Stomach (tissue), 9 donors: ENCODE measurements around the gene PKLR. TPM values are rescaled to one million over a fixed set of nuclear protein-coding genes. Genes with fewer than 3 reads are reported as not detected.

ENCODE experiments used
- DNase-seq, 2 donors: peaks; one replicate each; pipeline versions ENCODE4 v3.0.0 to v3.0.0-alpha.2; 2013 to 2019
- H3K27ac ChIP-seq, 5 donors: fragments of 200-600 bp in 4 of 5; sonication (generic) in 4 of 5; one replicate each; pipeline ENCODE4 v1.5.1; 2013 to 2019; ENCODE audit warnings: mild to moderate bottlenecking in 1 of 5, moderate library complexity in 1 of 5
- H3K27me3 ChIP-seq, 3 donors: fragments of 200-600 bp; sonication (generic); one replicate each; pipeline ENCODE4 v1.5.1; 2017 to 2019; ENCODE audit warnings: mixed run types in 1 of 3
- H3K36me3 ChIP-seq, 4 donors: fragments of 200-600 bp; sonication (generic); 1 replicate in 3 of 4; 2 replicates in 1 of 4; pipeline ENCODE4 v1.5.1; 2016 to 2019
- H3K4me1 ChIP-seq, 4 donors: fragments of 200-600 bp; sonication (generic); one replicate each; pipeline ENCODE4 v1.5.1; 2016 to 2019
- H3K4me3 ChIP-seq, 4 donors: fragments of 200-600 bp; sonication (generic) in 3 of 4; one replicate each; pipeline ENCODE4 v1.5.1; 2016 to 2019; ENCODE audit warnings: mild to moderate bottlenecking in 1 of 4
- H3K9me3 ChIP-seq, 4 donors: fragments of 200-600 bp; sonication (generic); one replicate each; pipeline ENCODE4 v1.5.1; 2016 to 2019
- EP300 ChIP-seq: sonication (generic); formaldehyde crosslinking; IDR thresholded peaks from one replicate; pipeline ENCODE4 v1.6.1; 2017; ENCODE audit warnings: antibody characterized with exemption
- POLR2A ChIP-seq, 4 donors: fragments of 450-650 bp; IDR thresholded peaks; one replicate each; pipeline ENCODE4 v1.6.1; 2016; ENCODE audit warnings: antibody characterized with exemption in 4 of 4, control low read depth in 2 of 4, mild to moderate bottlenecking in 1 of 4, moderate library complexity in 1 of 4
- POLR2AphosphoS5 ChIP-seq, 3 donors: sonication (generic); formaldehyde crosslinking; IDR thresholded peaks; one replicate each; pipeline ENCODE4 v1.6.1; 2016; ENCODE audit warnings: antibody characterized with exemption in 3 of 3
- WGBS, 5 donors: extraction: QIAGEN DNeasy Blood & Tissue Kit in 3 of 5; methylation state at CpG; one replicate each; pipeline versions ENCODE4 v1.1.5 to v1.1.7; 2013 to 2018; 5-methylcytosine and 5-hydroxymethylcytosine counted together
- intact Hi-C: fragments of 100-400 bp; cut with DNase I; formaldehyde crosslinking; loops from one replicate; pipeline ENCODE4 v1.15.1; 2023; ENCODE audit warnings: low total_unique reads
- polyA plus RNA-seq, 3 donors: library from polyadenylated mRNA; stranded (reverse); fragments of 200-250 nt; gene quantifications; one replicate each; pipeline ENCODE4 v1.2.3, GENCODE V29; 2013
- total RNA-seq, 5 donors: library from RNA; depleted of rRNA; stranded (reverse); fragments of >200 nt; gene quantifications; one replicate each; pipeline versions ENCODE4 v1.1.0 to v1.2.3, GENCODE V29; 2014 to 2016
- TF ChIP-seq, protein P1 (sequence below), 7 experiments: fragments of 450-650 bp in 4 of 7; fragments of 200-600 bp in 3 of 7; sonication (generic) in 3 of 7; IDR thresholded peaks; one replicate each; pipeline ENCODE4 v1.5.1; 2016 to 2019; ENCODE audit warnings: antibody characterized with exemption in 7 of 7, control low read depth in 2 of 7, mild to moderate bottlenecking in 1 of 7
- donor health status: healthy with polysubstance abuse.
- donor health status: Bipolar disorder and iron deficiency.
- donor health status: healthy.

The PKLR gene
- total and polyA plus RNA-seq, 8 donors = 4.6 TPM; not detected in 7

- H3K4me1 ChIP-seq = peaks cover 7 to 24% (median 18%) of the 10 kb centered on the region in 4 donors
- H3K9me3 ChIP-seq = no peaks in the 10 kb centered on the region
- no peak for DNase-seq
- no peaks in the 10 kb centered on the region for H3K27me3 ChIP-seq
- intact Hi-C loops = no loop called here
- no peak overlapping the region for H3K27ac ChIP-seq
- no peak overlapping the region for H3K4me3 ChIP-seq
- peaks cover 0 to 16% (median 3%) of the 10 kb centered on the region in 4 donors for H3K36me3 ChIP-seq
- TF ChIP-seq POLR2A (IDR thresholded peaks at IDR 0.05) (no peak), EP300 (no peak), POLR2AphosphoS5 (IDR thresholded peaks at IDR 0.05) (no peak)
- TF ChIP-seq, protein P1, sequence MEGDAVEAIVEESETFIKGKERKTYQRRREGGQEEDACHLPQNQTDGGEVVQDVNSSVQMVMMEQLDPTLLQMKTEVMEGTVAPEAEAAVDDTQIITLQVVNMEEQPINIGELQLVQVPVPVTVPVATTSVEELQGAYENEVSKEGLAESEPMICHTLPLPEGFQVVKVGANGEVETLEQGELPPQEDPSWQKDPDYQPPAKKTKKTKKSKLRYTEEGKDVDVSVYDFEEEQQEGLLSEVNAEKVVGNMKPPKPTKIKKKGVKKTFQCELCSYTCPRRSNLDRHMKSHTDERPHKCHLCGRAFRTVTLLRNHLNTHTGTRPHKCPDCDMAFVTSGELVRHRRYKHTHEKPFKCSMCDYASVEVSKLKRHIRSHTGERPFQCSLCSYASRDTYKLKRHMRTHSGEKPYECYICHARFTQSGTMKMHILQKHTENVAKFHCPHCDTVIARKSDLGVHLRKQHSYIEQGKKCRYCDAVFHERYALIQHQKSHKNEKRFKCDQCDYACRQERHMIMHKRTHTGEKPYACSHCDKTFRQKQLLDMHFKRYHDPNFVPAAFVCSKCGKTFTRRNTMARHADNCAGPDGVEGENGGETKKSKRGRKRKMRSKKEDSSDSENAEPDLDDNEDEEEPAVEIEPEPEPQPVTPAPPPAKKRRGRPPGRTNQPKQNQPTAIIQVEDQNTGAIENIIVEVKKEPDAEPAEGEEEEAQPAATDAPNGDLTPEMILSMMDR (IDR thresholded peaks at IDR 0.05) = no peak
- WGBS, 5 donors = 77 to 90% (median 87%) methylated on average over 2 of the region's 2 CpGs
Observed at GRCh38 chr1:155279268-155279667, 22.0 kb downstream of the PKLR start.

DNA sequence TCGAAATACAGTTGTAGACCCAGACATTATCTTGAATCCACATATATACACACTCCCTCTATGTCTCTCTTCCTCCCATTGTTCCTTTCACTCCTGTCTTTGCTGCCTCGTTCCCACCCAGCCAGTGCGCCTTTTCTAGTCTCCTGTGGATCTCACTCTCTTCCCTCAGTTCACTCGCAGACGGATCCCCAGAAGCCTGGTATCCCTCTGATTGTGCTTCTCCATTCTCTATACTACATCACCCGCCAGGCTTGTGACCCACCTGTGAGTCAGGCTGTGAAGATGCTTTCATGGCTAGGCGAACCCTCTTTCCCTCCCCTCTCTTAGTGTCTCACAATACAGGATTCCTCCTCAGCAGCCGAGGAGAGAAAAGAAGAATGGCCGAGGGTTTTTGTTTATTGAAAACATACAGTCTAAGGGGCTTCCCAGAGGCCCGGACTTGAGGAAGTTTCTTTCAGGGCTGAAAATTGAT lies 22.5 kb downstream of the PKLR start:
- no peaks in the 10 kb centered on the region for H3K9me3 ChIP-seq
- H3K4me3 ChIP-seq = peak overlapping the region in 2 of 4 donors; percentile 81 to 93
- H3K36me3 ChIP-seq = peaks cover 0 to 12% (median 2%) of the 10 kb centered on the region in 4 donors
- WGBS, 5 donors = 53 to 63% (median 60%) methylated on average over 10 of the region's 10 CpGs
- H3K27me3 ChIP-seq = no peaks in the 10 kb centered on the region
- peaks cover 11 to 28% (median 22%) of the 10 kb centered on the region in 4 donors for H3K4me1 ChIP-seq
- no peak for DNase-seq
- no peak for TF ChIP-seq EP300
- TF ChIP-seq, protein P1 (IDR thresholded peaks at IDR 0.05) = peak in 1 of 7 experiments; percentile 5
- intact Hi-C loops = no loop called here
- no peak overlapping the region for H3K27ac ChIP-seq

GRCh38 chr1:155277902-155278688 lies 23.1 kb downstream of the PKLR start:
- peak; percentile 52 to 87 for DNase-seq
- Histone ChIP-seq H3K4me3 (peak overlapping the region; percentile 73 to 93 (median 82)), H3K27ac (peak overlapping the region; percentile 61 to 83 (median 72)), H3K36me3 (peaks cover 0 to 10% (median 2%) of the 10 kb centered on the region in 4 donors), H3K27me3 (no peaks in the 10 kb centered on the region), H3K4me1 (peaks cover 11 to 30% (median 25%) of the 10 kb centered on the region in 4 donors), H3K9me3 (no peaks in the 10 kb centered on the region)
- WGBS, 5 donors = 0 to 2% (median 1%) methylated on average over 25 to 29 of the region's 29 CpGs
- TF ChIP-seq POLR2AphosphoS5 (IDR thresholded peaks at IDR 0.05) (no peak), POLR2A (IDR thresholded peaks at IDR 0.05) (no peak)
- TF ChIP-seq, protein P1 (IDR thresholded peaks at IDR 0.05) = peak in 2 of 7 experiments; percentile 9 to 27
- intact Hi-C loops = no loop called here

DNA sequence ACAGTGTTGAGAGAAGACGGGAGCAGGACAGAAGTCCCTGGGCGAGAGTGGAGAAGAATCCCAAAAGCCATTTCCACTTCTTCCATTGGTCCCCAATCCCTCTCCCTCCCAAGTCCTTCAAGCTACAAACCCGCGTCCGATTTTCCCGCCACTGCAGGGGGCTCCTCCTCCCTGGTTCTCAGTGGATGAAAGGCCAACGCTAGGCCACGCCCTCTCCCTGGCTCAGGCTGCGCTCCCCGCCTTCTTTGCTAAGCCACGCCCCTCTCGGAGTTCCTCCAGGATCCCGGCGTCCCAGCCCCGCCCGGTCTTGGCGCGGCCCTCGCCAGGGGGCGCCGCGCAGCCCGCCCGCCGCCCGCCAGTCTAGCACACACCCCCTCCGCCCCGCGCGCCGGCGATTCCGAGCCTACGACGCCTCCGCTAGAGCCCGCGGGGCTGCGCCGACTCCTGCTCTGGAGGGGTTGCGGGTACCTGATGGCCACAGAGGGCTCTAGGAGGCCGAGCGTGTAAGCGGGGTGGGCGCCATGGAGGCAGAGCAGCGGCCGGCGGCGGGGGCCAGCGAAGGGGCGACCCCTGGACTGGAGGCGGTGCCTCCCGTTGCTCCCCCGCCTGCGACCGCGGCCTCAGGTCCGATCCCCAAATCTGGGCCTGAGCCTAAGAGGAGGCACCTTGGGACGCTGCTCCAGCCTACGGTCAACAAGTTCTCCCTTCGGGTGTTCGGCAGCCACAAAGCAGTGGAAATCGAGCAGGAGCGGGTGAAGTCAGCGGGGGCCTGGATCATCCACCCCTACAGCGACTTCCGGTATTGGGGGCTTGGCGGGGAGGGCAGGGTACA lies 24.0 kb downstream of the PKLR start, which contains the start of gene HCN3:
HCN3 (plus strand) TSS at position 394 of the 832 bp plus-strand sequence; CDS start at position 522, 128 bp downstream.
- Histone ChIP-seq H3K9me3 (no peaks in the 10 kb centered on the region), H3K36me3 (peaks cover 0 to 3% (median under 1%) of the 10 kb centered on the region in 4 donors), H3K27me3 (no peaks in the 10 kb centered on the region), H3K4me3 (peak within 1 kb of the TSS; percentile 73 to 93 (median 82)), H3K4me1 (peaks cover 15 to 35% (median 29%) of the 10 kb centered on the region in 4 donors), H3K27ac (peak within 1 kb of the TSS; percentile 61 to 83 (median 72))
- intact Hi-C loops = no loop called here
- DNase-seq = peak; percentile 99
- WGBS, 5 donors = 1 to 3% (median 2%) methylated on average over 20 to 68 of the region's 68 CpGs
- TF ChIP-seq POLR2AphosphoS5 (IDR thresholded peaks at IDR 0.05) = peak in 2 of 3 donors; percentile 17 to 84
- TF ChIP-seq, protein P1 (IDR thresholded peaks at IDR 0.05) = peak in 5 of 7 experiments; percentile 8 to 88 (median 64)
- TF ChIP-seq EP300 = no peak
- TF ChIP-seq POLR2A (IDR thresholded peaks at IDR 0.05) = no peak
